ENCODE measurements around the gene PRKN. TPM values are rescaled to one million over a fixed set of nuclear protein-coding genes. Genes with fewer than 3 reads are reported as not detected.
"Not testable (repeated sequence)": the region's sequence is repeated elsewhere in the genome, so short reads cannot be mapped to it uniquely, and the experiment has no call there.

Gene PRKN
- total RNA-seq, 1 experiment from 2014 or later, result 2.0 TPM

GRCh38 chr6:161866570-161866969 lies 861.0 kb downstream of the PRKN start:
- Histone ChIP-seq H2BK5ac (ENCODE audit: insufficient read length, low read length) (no peak overlapping the region), H3K23ac (ENCODE audit: insufficient read length, low read depth, low read length) (no peak overlapping the region), H3T11ph (ENCODE audit: low read length) (no peak overlapping the region), H3K9me3 (ENCODE audit: control insufficient read depth, low read depth, low read length) (no peaks in the 10 kb centered on the region), H3K56ac (ENCODE audit: insufficient read length, low read depth, low read length) (no peak overlapping the region), H3K27me3 (ENCODE audit: insufficient read depth, low read length) (no peaks in the 10 kb centered on the region), H3K18ac (ENCODE audit: insufficient read length, low read depth, low read length) (no peak overlapping the region), H4K5ac (ENCODE audit: insufficient read length, low read depth, low read length) (no peak overlapping the region), H3K79me1 (ENCODE audit: insufficient read depth, low read depth, low read length, poor library complexity, severe bottlenecking) (no peaks in the 10 kb centered on the region), H3K9ac (ENCODE audit: extremely low read depth, insufficient read length, low read length) (no peak overlapping the region), H4K91ac (ENCODE audit: insufficient read length, low read depth, low read length) (no peak overlapping the region), H3K4ac (ENCODE audit: low read depth, low read length) (no peak overlapping the region), H3K14ac (ENCODE audit: insufficient read depth, low read length) (no peak overlapping the region), H2AK5ac (ENCODE audit: insufficient read length, low read length) (no peak overlapping the region), H3K4me1 (ENCODE audit: insufficient read depth, low read length) (no peaks in the 10 kb centered on the region), H3K4me2 (ENCODE audit: insufficient read depth, insufficient read length, low read length) (no peak overlapping the region), H2BK120ac (ENCODE audit: low read depth, low read length, poor library complexity, severe bottlenecking) (no peak overlapping the region), H2BK12ac (ENCODE audit: insufficient read length, low read depth, low read length) (no peak overlapping the region), H2BK15ac (ENCODE audit: low read depth, low read length) (no peak overlapping the region), H3K79me2 (ENCODE audit: insufficient read depth, low read length) (no peaks in the 10 kb centered on the region), H4K8ac (replicated peaks; ENCODE audit: insufficient read length, low read depth, low read length) (no peak overlapping the region), H2AFZ (ENCODE audit: low read length) (no peak overlapping the region), H3K23me2 (ENCODE audit: insufficient read length, low read depth, low read length, poor library complexity, severe bottlenecking) (no peaks in the 10 kb centered on the region), H3K27ac (ENCODE audit: insufficient read length, low read depth, low read length) (no peak overlapping the region), H4K20me1 (ENCODE audit: control insufficient read depth, insufficient read depth, insufficient read length) (no peaks in the 10 kb centered on the region), H2BK20ac (ENCODE audit: low read depth, low read length, poor library complexity, severe bottlenecking) (no peak overlapping the region)
- Mint-ChIP-seq H3K9me3 (no peaks in the 10 kb centered on the region; a peak in 2 of 5 replicates), H3K4me1 (peaks cover 7 to 10% of the 10 kb centered on the region in 2 experiments), H3K27me3 (ENCODE audit: low read depth) (no peaks in the 10 kb centered on the region), H3K36me3 (ENCODE audit: insufficient read depth in 1 of 3, low read depth in 3 of 3) (no peaks in the 10 kb centered on the region; a peak in 2 of 7 replicates), H3K4me3 (no peak overlapping the region), H3K27ac (no peak overlapping the region)
- no peak for TF ChIP-seq CTCF (conservative IDR thresholded peaks at IDR 0.05)
- WGBS (ENCODE audit: extremely low coverage, insufficient read length, low lambda C conversion rate), result no CpG with 5 or more reads among the region's 3 CpGs
- no peak for DNase-seq

GRCh38 chr6:161861061-161861460 lies 866.5 kb downstream of the PRKN start:
- H3K4ac ChIP-seq (ENCODE audit: low read depth, low read length); H3K23me2 ChIP-seq (ENCODE audit: insufficient read length, low read depth, low read length, poor library complexity, severe bottlenecking); H3K4me3 Mint-ChIP-seq; H3K23ac ChIP-seq (ENCODE audit: insufficient read length, low read depth, low read length); H4K91ac ChIP-seq (ENCODE audit: insufficient read length, low read depth, low read length); H4K8ac ChIP-seq (replicated peaks; ENCODE audit: insufficient read length, low read depth, low read length); H3K79me1 ChIP-seq (ENCODE audit: insufficient read depth, low read depth, low read length, poor library complexity, severe bottlenecking); H2AFZ ChIP-seq (ENCODE audit: low read length); H2AK5ac ChIP-seq (ENCODE audit: insufficient read length, low read length); H4K20me1 ChIP-seq (ENCODE audit: control insufficient read depth, insufficient read depth, insufficient read length); H3K18ac ChIP-seq (ENCODE audit: insufficient read length, low read depth, low read length); H3K27me3 Mint-ChIP-seq (ENCODE audit: low read depth); H3K9me3 ChIP-seq (ENCODE audit: control insufficient read depth, low read depth, low read length); H3K27me3 ChIP-seq (ENCODE audit: insufficient read depth, low read length); H3K14ac ChIP-seq (ENCODE audit: insufficient read depth, low read length); H3K4me1 ChIP-seq (ENCODE audit: insufficient read depth, low read length); H3K4me2 ChIP-seq (ENCODE audit: insufficient read depth, insufficient read length, low read length); H2BK12ac ChIP-seq (ENCODE audit: insufficient read length, low read depth, low read length); DNase-seq; H2BK20ac ChIP-seq (ENCODE audit: low read depth, low read length, poor library complexity, severe bottlenecking); H3K27ac ChIP-seq (ENCODE audit: insufficient read length, low read depth, low read length); H2BK120ac ChIP-seq (ENCODE audit: low read depth, low read length, poor library complexity, severe bottlenecking); H3K9ac ChIP-seq (ENCODE audit: extremely low read depth, insufficient read length, low read length); H3K9me3 Mint-ChIP-seq; H3K56ac ChIP-seq (ENCODE audit: insufficient read length, low read depth, low read length); H3K27ac Mint-ChIP-seq; H3T11ph ChIP-seq (ENCODE audit: low read length); H3K36me3 Mint-ChIP-seq (ENCODE audit: insufficient read depth in 1 of 3, low read depth in 3 of 3); H4K5ac ChIP-seq (ENCODE audit: insufficient read length, low read depth, low read length); H3K79me2 ChIP-seq (ENCODE audit: insufficient read depth, low read length); H2BK15ac ChIP-seq (ENCODE audit: low read depth, low read length); H2BK5ac ChIP-seq (ENCODE audit: insufficient read length, low read length): not testable (repeated sequence)
- no CpG with 5 or more reads among the region's 2 CpGs for WGBS (ENCODE audit: extremely low coverage, insufficient read length, low lambda C conversion rate)
- H3K4me1 Mint-ChIP-seq, result peaks cover 27 to 29% of the 10 kb centered on the region in 2 experiments
